Measurements from ENCODE around the gene SRA1. TPM values are rescaled to one million over a fixed set of nuclear protein-coding genes. Genes with fewer than 3 reads are reported as not detected.

Gene SRA1
- total and polyA plus RNA-seq, 2 of the 8 experiments (the other 6 are each of a cell fraction or from before 2014, with no cell fraction given), result 27.4 to 39.4 TPM

GRCh38 chr5:140590861-140591260 is 33.6 kb upstream of the SRA1 start:
- Histone ChIP-seq H3K14ac (ENCODE audit: insufficient read length) (no peak overlapping the region), H2BK15ac (ENCODE audit: low read length) (no peak overlapping the region), H4K8ac (ENCODE audit: extremely low read depth, insufficient read depth, low read length) (no peak overlapping the region), H3K36me3 (ENCODE audit: control insufficient read depth in 2 of 4, insufficient read depth in 4 of 4, low read length in 3 of 4) (no peaks in the 10 kb centered on the region), H4K20me1 (replicated peaks in 1 of 2; ENCODE audit: control insufficient read depth in 1 of 2, insufficient read depth in 2 of 2, low read length in 2 of 2) (no peaks in the 10 kb centered on the region), H3K79me2 (ENCODE audit: control insufficient read depth in 1 of 2, insufficient read depth in 2 of 2, low read length in 2 of 2) (no peaks in the 10 kb centered on the region), H4K5ac (ENCODE audit: insufficient read length, low read depth, low read length) (no peak overlapping the region), H3K56ac (replicated peaks; ENCODE audit: insufficient read length, low read depth, low read length) (no peak overlapping the region), H3K9ac (replicated peaks in 1 of 4; ENCODE audit: extremely low read depth in 1 of 4, low read depth in 3 of 4, low read length in 3 of 4) (no peak overlapping the region), H3K23ac (ENCODE audit: insufficient read length) (no peak overlapping the region), H3K27me3 (replicated peaks in 1 of 4; ENCODE audit: control insufficient read depth in 3 of 4, extremely low read depth in 1 of 4, insufficient read depth in 3 of 4, low read length in 3 of 4) (no peaks in the 10 kb centered on the region), H3K9me3 (ENCODE audit: insufficient read depth in 2 of 2, low read depth in 1 of 2, low read length in 1 of 2) (no peaks in the 10 kb centered on the region), H2BK12ac (ENCODE audit: low read depth, low read length) (no peak overlapping the region), H3K4me2 (ENCODE audit: insufficient read depth in 1 of 2, low read depth in 2 of 2, low read length in 2 of 2) (no peak overlapping the region), H3K79me1 (ENCODE audit: low read depth, low read length) (no peaks in the 10 kb centered on the region), H3K23me2 (ENCODE audit: low read depth, low read length) (peaks cover 1% of the 10 kb centered on the region; the same call in 1 of the 2 replicates), H2BK5ac (ENCODE audit: low read depth, low read length) (no peak overlapping the region), H2BK20ac (ENCODE audit: low read length) (no peak overlapping the region), H4K91ac (replicated peaks; ENCODE audit: insufficient read length, low read length) (no peak overlapping the region), H3K27ac (ENCODE audit: low read depth, low read length) (no peak overlapping the region), H3K18ac (ENCODE audit: extremely low read depth, low read length) (no peak overlapping the region), H2AK5ac (ENCODE audit: low read depth, low read length) (no peak overlapping the region), H3K4ac (replicated peaks; ENCODE audit: insufficient read length, low read depth, low read length) (no peak overlapping the region), H3K4me3 (ENCODE audit: extremely low read depth in 1 of 4, insufficient read depth in 2 of 4, low read depth in 3 of 4, low read length in 4 of 4) (no peak overlapping the region), H2AFZ (ENCODE audit: low read length) (no peak overlapping the region), H2BK120ac (replicated peaks; ENCODE audit: low read depth, low read length) (no peak overlapping the region), H3K4me1 (replicated peaks in 1 of 4; ENCODE audit: control insufficient read depth in 3 of 4, insufficient read depth in 4 of 4, low read length in 3 of 4) (no peaks in the 10 kb centered on the region)
- ChIA-PET POLR2A (ENCODE audit: partially characterized antibody) (interaction anchor here (1.5 kb wide), 1 partner anchor 19 kb away, joined by 3 read pairs; no protein-coding TSS in a partner anchor), CTCF (ENCODE audit: partially characterized antibody) (interaction anchor here (0.8 to 1.2 kb wide), 2 partner anchors 21 to 56 kb away, joined by 3 to 4 read pairs; partner anchors contain the start of genes IK and NDUFA2)
- TF ChIP-seq ASH2L (IDR thresholded peaks at IDR 0.05; ENCODE audit: low read length) (no peak), CTBP2 (IDR thresholded peaks at IDR 0.05; ENCODE audit: borderline replicate concordance, insufficient read depth, insufficient read length, low read length) (no peak), PHF8 (conservative IDR thresholded peaks at IDR 0.05; ENCODE audit: low read depth, low read length) (no peak), EP300 (IDR thresholded peaks at IDR 0.05; ENCODE audit: borderline replicate concordance in 1 of 2, low read depth in 2 of 2, low read length in 2 of 2) (no peak), SRF (IDR thresholded peaks at IDR 0.05; ENCODE audit: low read depth, low read length) (no peak)
- TF ChIP-seq, protein P1, sequence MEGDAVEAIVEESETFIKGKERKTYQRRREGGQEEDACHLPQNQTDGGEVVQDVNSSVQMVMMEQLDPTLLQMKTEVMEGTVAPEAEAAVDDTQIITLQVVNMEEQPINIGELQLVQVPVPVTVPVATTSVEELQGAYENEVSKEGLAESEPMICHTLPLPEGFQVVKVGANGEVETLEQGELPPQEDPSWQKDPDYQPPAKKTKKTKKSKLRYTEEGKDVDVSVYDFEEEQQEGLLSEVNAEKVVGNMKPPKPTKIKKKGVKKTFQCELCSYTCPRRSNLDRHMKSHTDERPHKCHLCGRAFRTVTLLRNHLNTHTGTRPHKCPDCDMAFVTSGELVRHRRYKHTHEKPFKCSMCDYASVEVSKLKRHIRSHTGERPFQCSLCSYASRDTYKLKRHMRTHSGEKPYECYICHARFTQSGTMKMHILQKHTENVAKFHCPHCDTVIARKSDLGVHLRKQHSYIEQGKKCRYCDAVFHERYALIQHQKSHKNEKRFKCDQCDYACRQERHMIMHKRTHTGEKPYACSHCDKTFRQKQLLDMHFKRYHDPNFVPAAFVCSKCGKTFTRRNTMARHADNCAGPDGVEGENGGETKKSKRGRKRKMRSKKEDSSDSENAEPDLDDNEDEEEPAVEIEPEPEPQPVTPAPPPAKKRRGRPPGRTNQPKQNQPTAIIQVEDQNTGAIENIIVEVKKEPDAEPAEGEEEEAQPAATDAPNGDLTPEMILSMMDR (IDR thresholded peaks at IDR 0.05; ENCODE audit: control extremely low read depth in 1 of 3, insufficient read depth in 1 of 3, low read depth in 1 of 3, low read length in 3 of 3), result no peak
- DNase-seq (ENCODE audit: low read depth in 1 of 2, low spot score in 2 of 2), result no peak
- FAIRE-seq, result no peak
- WGBS, 2 experiments (ENCODE audit: extremely low coverage in 1 of 2, insufficient coverage in 1 of 2, insufficient read length in 1 of 2, insufficient replicate concordance in 2 of 2, low coverage in 1 of 2, low lambda C conversion rate in 2 of 2, missing lambda C conversion rate in 1 of 2), result 92% methylated on average over 7 of the region's 7 CpGs; no CpG with 5 or more reads in 1 of the 2 experiments

Data from H1 (cell line).